NCI-H1694 treated with DMSO at 0.1 percent for 48 hours (cell line): ENCODE measurements around the gene PPP2CA.
"Not testable (repeated sequence)": the region's sequence is repeated elsewhere in the genome, so short reads cannot be mapped to it uniquely, and the experiment has no call there.

Experiments
- DNase-seq: peaks from one replicate; lab custom pipeline; 2025; lab: John Stamatoyannopoulos, UW

The PPP2CA gene

DNA sequence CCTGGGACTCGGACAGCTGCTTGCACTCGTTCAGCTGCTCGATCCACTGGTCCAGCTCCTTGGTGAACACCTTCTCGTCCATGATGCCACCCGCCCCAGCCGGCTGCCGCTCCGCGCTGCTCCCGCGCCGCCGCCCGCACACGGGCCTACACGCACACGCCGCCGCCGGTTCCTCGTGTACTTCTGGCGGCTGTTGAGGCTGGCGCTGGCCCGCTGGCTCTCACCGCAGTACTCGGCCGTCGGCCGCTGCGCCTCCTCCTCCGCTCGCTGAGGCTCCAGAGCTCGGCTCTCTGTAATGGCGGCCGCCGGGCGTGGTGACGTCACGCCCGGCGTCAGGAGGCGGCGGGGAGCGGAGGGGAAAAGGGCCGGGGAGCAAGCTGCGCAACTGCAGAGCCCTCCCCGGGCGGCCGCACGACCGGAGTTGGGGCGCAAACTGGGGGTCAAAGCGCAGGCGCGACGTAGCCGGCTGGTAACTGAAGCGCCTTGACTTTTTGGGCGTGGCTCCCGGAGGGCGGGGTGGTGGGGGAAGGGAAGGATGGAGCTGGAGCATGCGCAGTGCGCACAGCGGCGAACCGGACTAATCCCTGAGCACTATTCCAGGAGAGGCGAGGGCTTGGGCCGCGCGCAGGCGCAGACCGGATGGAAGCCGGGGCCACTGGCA, at the start of gene PPP2CA:
Gene PPP2CA, minus strand, starts transcription at position 294 of the 661 bp plus-strand sequence. Its CDS starts 212 bp downstream, at position 82.
- DNase-seq, result peak; percentile 93

DNA sequence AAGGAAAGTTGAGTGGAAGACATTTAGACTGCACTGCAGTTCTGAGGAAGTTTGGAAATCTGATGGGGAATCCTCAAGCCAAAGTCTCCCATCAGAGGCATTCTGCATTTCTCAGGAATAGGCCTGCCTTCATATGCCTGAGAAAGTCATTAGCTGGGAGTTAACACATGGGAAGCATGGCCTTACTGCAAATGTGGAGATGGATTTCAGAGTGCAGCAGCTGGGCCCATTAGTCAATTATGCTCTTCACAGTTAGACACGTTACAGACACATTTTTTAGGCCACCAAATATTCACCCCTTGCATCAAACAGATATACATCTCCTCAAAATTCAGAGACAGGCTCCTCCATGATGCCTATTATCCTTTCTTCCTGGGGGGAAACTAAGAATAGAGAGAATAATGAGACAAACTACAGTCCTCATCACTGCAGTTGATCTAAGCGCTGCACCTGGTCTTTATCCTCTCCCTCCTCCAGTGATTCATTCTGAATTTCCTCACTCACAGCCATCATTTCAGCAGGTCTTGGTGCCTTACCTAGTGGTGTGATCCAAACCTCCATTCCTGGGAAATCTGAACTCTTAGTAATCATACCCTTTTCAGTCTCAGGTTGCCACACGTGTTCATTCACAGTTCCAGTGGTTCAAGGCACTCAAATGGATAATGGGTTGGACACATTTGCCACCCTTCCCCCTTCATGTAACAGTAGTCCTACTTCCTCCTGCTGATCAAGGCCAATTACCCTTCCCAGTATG, 47.9 kb upstream of the PPP2CA start:
- DNase-seq, result no peak

GRCh38 chr5:134271059-134271458, 45.2 kb upstream of the PPP2CA start:
- no peak for DNase-seq

GRCh38 chr5:134268919-134269318, 43.0 kb upstream of the PPP2CA start:
- DNase-seq, result no peak

- no peak for DNase-seq
Measured at GRCh38 chr5:134268019-134268601, 42.2 kb upstream of the PPP2CA start.

DNA sequence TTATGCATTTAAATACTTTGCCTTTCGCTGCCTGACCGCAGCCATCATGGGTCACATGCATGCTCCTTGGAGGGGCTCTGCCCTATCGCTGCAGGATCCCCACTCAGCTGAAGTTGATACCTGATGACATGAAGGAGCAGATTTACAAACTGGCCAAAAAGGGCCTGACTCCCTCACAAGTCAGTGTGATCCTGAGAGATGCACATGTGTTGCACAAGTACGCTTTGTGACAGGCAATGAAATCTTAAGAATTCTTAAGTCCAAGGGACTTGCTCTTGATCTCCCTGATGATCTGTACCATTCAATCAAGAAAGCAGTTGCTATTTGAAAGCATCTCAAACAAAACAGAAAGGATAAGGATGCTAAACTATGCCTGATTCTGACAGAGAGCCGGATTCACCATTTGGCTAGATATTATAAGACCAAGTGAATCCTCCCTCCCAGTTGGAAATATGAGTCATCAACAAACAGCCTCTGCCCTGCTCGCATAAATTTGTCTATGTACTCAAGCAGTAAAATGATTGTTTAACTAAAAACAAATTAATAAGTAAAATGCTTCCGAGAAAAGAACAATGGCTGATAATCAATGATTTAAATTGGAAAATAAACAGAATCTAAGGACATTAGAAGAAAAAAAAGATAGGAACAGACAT, 41.6 kb upstream of the PPP2CA start:
- no peak for DNase-seq

DNA sequence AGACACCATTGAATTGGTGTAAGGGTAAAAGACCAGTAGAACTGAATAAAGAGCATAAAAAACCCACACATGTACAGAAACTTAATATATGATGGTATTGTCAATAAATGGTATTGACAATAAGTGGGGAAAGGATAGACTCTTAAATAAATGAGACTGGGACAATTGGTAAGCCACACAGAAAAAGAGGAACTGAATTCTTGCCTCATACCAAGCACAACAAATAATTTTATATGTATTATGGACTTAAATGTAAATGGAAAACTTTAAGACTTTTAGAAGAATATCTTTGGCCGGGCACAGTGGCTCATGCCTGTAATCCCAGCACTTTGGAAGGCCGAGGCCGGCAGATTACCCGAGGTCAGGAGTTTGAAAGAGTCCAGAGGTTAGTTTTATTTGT, 37.9 kb upstream of the PPP2CA start:
- DNase-seq, result no peak

DNA sequence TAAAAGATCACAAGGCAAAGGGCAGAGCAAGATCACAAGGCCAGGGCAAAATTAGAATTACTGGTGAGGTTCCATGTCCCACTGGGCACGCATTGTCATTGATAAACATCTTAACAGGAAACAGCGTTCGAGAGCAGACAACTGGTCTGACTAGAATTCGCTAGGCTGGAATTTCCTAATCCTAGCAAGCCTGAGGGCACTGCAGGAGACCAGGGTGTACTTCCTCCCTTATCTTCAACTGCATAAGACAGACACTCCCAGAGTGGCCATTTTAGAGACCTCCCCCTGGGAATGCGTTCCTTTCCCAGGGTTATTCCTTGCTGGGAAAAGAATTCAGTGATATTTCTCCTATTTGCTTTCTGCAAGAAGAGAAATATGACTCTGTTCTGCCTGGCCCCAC, 36.8 kb upstream of the PPP2CA start:
- not testable (repeated sequence) for DNase-seq

- DNase-seq, result no peak
Measured at GRCh38 chr5:134258896-134259295, 33.0 kb upstream of the PPP2CA start.

DNA sequence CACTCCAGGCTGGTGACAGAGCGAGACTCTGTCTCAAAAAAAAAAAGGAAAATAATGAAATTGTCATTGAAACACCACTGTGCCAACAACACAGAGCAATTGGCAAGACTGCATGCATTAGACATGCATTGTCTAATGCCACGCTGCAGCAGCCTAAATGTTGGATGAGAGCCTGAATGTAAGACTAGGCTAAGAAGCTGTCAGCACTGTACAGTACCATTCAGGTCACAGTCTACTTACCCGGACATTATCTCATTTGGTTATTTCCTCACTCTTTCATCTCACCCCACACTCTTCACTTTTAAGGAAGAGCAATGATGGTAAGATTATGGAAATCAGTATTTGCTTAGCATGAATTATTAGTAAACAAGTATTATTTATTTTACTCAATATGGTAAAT, 31.3 kb upstream of the PPP2CA start:
- no peak for DNase-seq

- DNase-seq, result no peak
Measured at GRCh38 chr5:134255418-134256150, 29.7 kb upstream of the PPP2CA start.

GRCh38 chr5:134253368-134254153, 27.7 kb upstream of the PPP2CA start:
- not testable (repeated sequence) for DNase-seq

GRCh38 chr5:134252671-134253070, 26.8 kb upstream of the PPP2CA start:
- DNase-seq, result no peak

DNA sequence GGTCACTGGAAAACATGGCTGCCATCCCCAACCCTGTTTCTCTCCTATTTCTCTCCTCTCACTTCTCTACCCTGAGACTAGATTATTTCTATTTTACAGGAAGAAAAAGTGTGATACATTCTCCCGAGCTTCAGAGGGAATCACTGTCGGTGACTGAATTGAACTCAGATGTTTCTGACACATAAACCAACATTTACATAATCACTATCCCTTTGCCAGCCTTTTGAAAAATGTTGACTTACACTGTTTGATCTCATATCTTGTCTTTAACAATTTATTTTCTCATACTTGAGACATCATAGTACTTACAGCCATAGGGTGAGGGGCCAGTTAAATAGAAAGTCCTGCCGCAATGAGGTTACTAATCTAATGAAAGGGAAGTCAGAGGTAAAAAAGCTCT, 25.1 kb upstream of the PPP2CA start:
- DNase-seq, result no peak

GRCh38 chr5:134249469-134250379, 23.9 kb upstream of the PPP2CA start:
- no peak for DNase-seq

DNA sequence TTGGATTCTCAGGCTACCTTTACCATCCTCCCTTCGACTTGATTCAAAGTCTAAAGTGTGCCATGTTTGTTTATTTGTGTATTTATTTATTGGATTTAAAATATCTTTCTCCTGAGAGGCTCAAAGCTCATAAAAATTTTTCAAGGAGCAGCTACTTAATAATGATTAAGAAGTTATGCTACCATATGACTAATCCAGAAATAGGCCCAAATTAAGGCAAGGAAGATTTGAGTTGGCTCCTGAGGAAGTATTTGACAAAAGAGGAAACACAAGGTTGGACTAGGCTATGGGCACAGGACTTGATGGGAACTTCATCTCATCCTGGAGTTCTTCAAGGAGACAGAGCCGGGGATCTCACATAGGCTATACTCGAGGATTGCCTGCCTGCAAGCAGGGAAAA, 22.4 kb upstream of the PPP2CA start:
- no peak for DNase-seq

DNA sequence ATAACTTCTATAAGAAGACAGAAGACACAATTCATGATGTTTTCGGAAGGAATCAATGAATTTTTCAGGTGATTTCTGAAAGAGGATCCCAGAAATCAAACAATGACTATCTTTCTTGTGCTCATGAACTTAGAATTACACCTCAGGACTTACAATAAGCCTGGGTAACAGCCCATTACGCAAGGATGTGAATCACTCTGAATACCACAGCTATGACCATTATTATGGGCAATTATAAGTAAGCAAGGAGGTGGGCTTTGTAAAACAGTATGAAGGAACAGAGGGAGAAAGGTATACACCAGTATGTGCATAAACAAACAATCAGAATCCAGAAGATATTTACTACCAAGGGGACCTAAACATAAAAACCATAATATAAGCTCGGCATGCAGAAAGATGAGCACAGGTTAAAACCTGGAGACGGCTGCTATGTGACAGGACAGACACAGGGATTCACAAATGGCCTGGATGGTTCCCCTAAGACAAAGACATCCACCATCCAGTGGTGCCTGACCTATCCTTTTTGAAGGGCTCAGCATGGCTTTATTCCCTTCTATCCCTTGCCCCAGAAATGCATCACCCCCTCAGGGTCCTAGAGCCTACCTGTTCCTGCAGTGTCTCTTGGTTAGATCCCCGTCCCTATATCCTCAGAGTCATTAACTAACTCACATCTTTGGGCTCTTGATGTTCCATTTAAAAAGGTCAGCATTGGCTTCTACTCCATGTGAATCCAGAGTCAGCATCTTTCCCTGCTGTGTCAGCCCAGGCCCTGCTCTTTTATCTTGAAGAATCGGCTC, 21.8 kb upstream of the PPP2CA start:
- DNase-seq, result no peak

DNA sequence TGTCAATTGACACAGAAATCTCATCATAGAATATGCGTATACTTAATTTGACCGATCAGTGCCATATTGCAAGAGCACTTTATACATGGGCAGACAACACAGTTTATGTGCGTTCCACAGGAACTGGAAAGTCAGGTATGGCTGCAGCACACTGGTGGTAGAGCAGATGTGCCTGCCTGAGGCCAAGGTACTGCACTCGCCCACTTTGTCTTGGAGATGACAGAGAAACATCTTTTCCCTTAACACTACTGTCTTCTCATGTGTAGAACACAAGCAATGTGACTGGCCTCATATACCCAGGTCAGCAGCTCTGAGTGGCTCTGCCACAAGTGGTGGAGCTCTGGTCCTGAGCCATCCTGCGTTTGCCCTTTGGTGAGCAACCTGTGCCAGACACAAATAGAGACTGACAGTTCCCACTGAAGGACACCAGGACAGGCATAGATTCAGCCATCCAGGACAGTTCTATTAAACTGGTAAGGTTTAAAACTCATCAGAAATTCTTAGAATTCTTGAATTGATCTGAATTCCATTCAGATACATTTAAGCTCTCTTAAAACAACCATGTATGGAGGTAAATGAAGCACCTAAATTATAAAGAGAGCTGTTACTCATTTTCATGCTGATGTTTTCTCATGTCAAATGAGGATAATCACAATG, 21.0 kb upstream of the PPP2CA start:
- no peak for DNase-seq

DNA sequence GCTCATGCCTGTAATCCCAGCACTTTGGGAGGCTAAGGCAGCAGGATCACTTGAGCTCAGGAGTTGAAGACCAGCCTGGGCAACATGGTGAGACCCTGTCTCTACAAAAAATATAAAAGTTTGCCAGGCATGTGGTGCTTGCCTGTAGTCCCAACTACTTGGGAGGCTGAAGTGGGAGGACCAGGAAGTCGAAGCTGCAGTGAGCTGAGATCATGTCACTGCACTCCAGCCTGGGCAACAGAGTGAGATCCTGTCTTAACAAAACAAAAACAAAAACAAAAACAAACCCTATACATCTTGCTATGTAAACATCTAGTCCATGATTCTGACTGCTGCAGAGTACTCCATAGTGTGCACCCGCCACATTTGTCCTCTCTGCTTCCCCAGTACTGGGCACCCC, 19.8 kb upstream of the PPP2CA start:
- no peak for DNase-seq
